HepG2 (cell line): Measurements from ENCODE around the gene TXNIP. TPM values are rescaled to one million over a fixed set of nuclear protein-coding genes. Genes with fewer than 3 reads are reported as not detected.
A peak's percentile ranks its signal among the peaks of the same experiment; 100 is the strongest.

Experiments
- CBX5 ChIP-seq: sonication (generic); formaldehyde crosslinking; IDR thresholded peaks from 2 replicates; pipeline ENCODE4 v1.4.0; 2020; ENCODE audit warnings: missing genetic modification reagents, borderline replicate concordance
- CCAR2 ChIP-seq: fragments of 200-400 bp; formaldehyde crosslinking; optimal IDR thresholded peaks from 2 replicates; pipeline ENCODE3; 2018; ENCODE audit warnings: low read depth, mild to moderate bottlenecking, low read length, moderate library complexity
- FOXA3 ChIP-seq: IDR thresholded peaks from 2 replicates; pipeline ENCODE4 v1.6.1; 2016; ENCODE audit warnings: missing genetic modification reagents, missing compliant biosample characterization
- HCFC1 ChIP-seq: fragments of 150-350 bp; IDR thresholded peaks from 2 replicates; pipeline ENCODE4 v1.6.1; 2014; ENCODE audit warnings: low read depth, low read length
- ISX ChIP-seq: sonication (generic); formaldehyde crosslinking; conservative IDR thresholded peaks from 2 replicates; pipeline ENCODE4 v1.5.0; 2020; ENCODE audit warnings: missing genetic modification reagents
- KAT8 ChIP-seq: IDR thresholded peaks from 2 replicates; pipeline ENCODE4 v1.6.1; 2016; ENCODE audit warnings: missing genetic modification reagents, missing compliant biosample characterization
- KDM5A ChIP-seq: fragments of 200-600 bp; sonication (generic); IDR thresholded peaks from 2 replicates; pipeline ENCODE4 v1.7.0; 2018; ENCODE audit warnings: antibody characterized with exemption, mild to moderate bottlenecking, low read length, borderline replicate concordance
- KMT2A ChIP-seq: sonication (generic); formaldehyde crosslinking; IDR thresholded peaks from 2 replicates; pipeline ENCODE4 v1.4.0; 2020; ENCODE audit warnings: missing genetic modification reagents
- MEIS2 ChIP-seq: sonication (generic); formaldehyde crosslinking; IDR thresholded peaks from 2 replicates; pipeline ENCODE4 v1.9.0; 2021; ENCODE audit warnings: mild to moderate bottlenecking, missing genetic modification reagents
- MYC ChIP-seq: sonication (generic); formaldehyde crosslinking; IDR thresholded peaks from 2 replicates; pipeline ENCODE4 v1.9.0; 2021; ENCODE audit warnings: missing genetic modification reagents, borderline replicate concordance
- NCOA2 ChIP-seq: sonication (generic); formaldehyde crosslinking; IDR thresholded peaks from 2 replicates; pipeline ENCODE4 v1.8.0; 2022; ENCODE audit warnings: inconsistent platforms
- NFIC ChIP-seq: IDR thresholded peaks from 2 replicates; pipeline ENCODE4 v1.6.1; 2012; ENCODE audit warnings: mild to moderate bottlenecking, low read length, inconsistent platforms
- NR2F6 ChIP-seq, 2 experiments: IDR thresholded peaks; 2 replicates each; pipeline ENCODE4 v1.6.1; 2016; ENCODE audit warnings: antibody characterized with exemption in 1 of 2, mild to moderate bottlenecking in 1 of 2
- PITX1 ChIP-seq: sonication (generic); formaldehyde crosslinking; IDR thresholded peaks from 2 replicates; pipeline ENCODE4 v1.5.1; 2020; ENCODE audit warnings: mild to moderate bottlenecking, missing genetic modification reagents
- SSRP1 ChIP-seq: IDR thresholded peaks from 2 replicates; pipeline ENCODE4 v1.6.1; 2016; ENCODE audit warnings: control low read depth
- TGIF2 ChIP-seq: IDR thresholded peaks from 2 replicates; pipeline ENCODE4 v1.6.1; 2016; ENCODE audit warnings: control low read depth, missing compliant biosample characterization
- ZMYM2 ChIP-seq: sonication (generic); formaldehyde crosslinking; IDR thresholded peaks from 2 replicates; pipeline ENCODE4 v1.8.0; 2022; ENCODE audit warnings: mild to moderate bottlenecking, missing genetic modification reagents
- ZNF234 ChIP-seq: sonication (generic); formaldehyde crosslinking; conservative IDR thresholded peaks from 2 replicates; pipeline ENCODE4 v1.5.1; 2020; ENCODE audit warnings: mild to moderate bottlenecking, missing genetic modification reagents
- ZNF3 ChIP-seq: IDR thresholded peaks from 2 replicates; pipeline ENCODE4 v1.7.0; 2017; ENCODE audit warnings: inconsistent platforms
- ZNF446 ChIP-seq: sonication (generic); formaldehyde crosslinking; IDR thresholded peaks from 2 replicates; pipeline ENCODE4 v1.5.0; 2020; ENCODE audit warnings: mild to moderate bottlenecking, missing genetic modification reagents
- ZNF589 ChIP-seq: sonication (generic); formaldehyde crosslinking; conservative IDR thresholded peaks from 2 replicates; pipeline ENCODE4 v1.8.0; 2022; ENCODE audit warnings: mild to moderate bottlenecking, moderate library complexity, missing genetic modification reagents
- ZNF703 ChIP-seq: sonication (generic); formaldehyde crosslinking; IDR thresholded peaks from 2 replicates; pipeline ENCODE4 v1.5.1; 2020; ENCODE audit warnings: missing genetic modification reagents, mild to moderate bottlenecking, moderate library complexity, borderline replicate concordance
- ZNF781 ChIP-seq: sonication (generic); formaldehyde crosslinking; IDR thresholded peaks from 2 replicates; pipeline ENCODE4 v1.5.1; 2020; ENCODE audit warnings: borderline replicate concordance, mild to moderate bottlenecking, missing genetic modification reagents; ENCODE audit errors: not compliant biosample characterization
- polyA plus RNA-seq, 8 experiments: library from polyadenylated mRNA; depleted of rRNA in 3 of 8; stranded (reverse) in 7 of 8; unstranded in 1 of 8; fragments of >200 nt; fragmentation: Illumina TruSeq in 4 of 8; extraction: Trizol in 4 of 8; gene quantifications; 2 replicates each; pipeline versions ENCODE4 v1.2.1 to v1.2.3, GENCODE V29; 2011 to 2016; ENCODE audit warnings: low read depth in 4 of 8, missing spikeins in 1 of 8, mixed read lengths in 1 of 8; ENCODE audit not compliant: insufficient read depth in 1 of 8
- total RNA-seq, 5 experiments: library from RNA; depleted of rRNA; stranded (reverse); fragments of >200 nt; fragmentation: Illumina TruSeq; extraction: Trizol; gene quantifications; 2 replicates each; pipeline ENCODE4 v1.2.3, GENCODE V29; 2016; ENCODE audit warnings: low read depth in 1 of 5
- TF ChIP-seq, protein P1 (sequence below): sonication (generic); formaldehyde crosslinking; IDR thresholded peaks from 2 replicates; pipeline ENCODE4 v1.5.0; 2020; ENCODE audit warnings: mild to moderate bottlenecking, missing genetic modification reagents
- TF ChIP-seq, protein P2 (sequence below): sonication (generic); formaldehyde crosslinking; IDR thresholded peaks from 2 replicates; pipeline ENCODE4 v1.5.0; 2020; ENCODE audit warnings: missing genetic modification reagents, mild to moderate bottlenecking, borderline replicate concordance
- TF ChIP-seq, protein P3 (sequence below): sonication (generic); formaldehyde crosslinking; IDR thresholded peaks from 2 replicates; pipeline ENCODE4 v1.4.0; 2020; ENCODE audit warnings: mild to moderate bottlenecking, missing genetic modification reagents

TXNIP gene
- total and polyA plus RNA-seq, 2 of the 13 experiments (the other 11 are each of a cell fraction or from before 2014, with no cell fraction given) = 24.4 to 237 TPM

DNA sequence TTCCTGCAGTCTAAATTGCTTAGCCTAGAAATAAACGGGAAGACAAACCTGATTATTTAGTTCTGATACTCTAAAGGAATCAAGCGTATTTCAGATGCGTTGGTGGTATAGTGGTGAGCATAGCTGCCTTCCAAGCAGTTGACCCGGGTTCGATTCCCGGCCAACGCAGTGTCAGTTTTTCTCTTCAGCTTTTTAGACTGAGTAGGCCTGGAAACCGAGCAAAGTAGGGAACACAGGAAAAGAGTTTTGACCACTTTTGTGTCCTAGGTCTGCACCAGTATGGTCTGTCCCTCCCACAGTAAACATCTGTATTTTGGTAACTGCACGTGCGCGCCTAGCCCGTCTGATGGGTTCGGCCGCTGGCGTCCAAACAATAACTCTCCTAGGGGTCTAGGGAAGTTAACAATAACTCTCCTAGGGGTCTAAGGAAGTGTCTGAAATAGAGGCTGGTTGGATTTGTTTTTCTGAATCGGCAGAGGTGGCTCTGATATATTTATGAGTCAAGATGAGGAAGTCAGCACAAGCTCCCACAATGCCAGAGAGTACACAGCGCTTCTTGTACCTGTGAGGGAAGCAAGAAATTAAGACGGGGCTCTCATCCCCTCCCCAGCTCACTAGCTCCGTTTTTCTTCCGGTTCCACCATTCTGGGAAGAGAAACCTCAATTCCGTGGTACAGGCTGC is 40.7 kb upstream of the TXNIP start (continued):
- TF ChIP-seq, protein P1, sequence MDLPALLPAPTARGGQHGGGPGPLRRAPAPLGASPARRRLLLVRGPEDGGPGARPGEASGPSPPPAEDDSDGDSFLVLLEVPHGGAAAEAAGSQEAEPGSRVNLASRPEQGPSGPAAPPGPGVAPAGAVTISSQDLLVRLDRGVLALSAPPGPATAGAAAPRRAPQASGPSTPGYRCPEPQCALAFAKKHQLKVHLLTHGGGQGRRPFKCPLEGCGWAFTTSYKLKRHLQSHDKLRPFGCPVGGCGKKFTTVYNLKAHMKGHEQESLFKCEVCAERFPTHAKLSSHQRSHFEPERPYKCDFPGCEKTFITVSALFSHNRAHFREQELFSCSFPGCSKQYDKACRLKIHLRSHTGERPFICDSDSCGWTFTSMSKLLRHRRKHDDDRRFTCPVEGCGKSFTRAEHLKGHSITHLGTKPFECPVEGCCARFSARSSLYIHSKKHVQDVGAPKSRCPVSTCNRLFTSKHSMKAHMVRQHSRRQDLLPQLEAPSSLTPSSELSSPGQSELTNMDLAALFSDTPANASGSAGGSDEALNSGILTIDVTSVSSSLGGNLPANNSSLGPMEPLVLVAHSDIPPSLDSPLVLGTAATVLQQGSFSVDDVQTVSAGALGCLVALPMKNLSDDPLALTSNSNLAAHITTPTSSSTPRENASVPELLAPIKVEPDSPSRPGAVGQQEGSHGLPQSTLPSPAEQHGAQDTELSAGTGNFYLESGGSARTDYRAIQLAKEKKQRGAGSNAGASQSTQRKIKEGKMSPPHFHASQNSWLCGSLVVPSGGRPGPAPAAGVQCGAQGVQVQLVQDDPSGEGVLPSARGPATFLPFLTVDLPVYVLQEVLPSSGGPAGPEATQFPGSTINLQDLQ (CRISPR knock-in tag) = 0 out of 2 replicates have a peak, but pooled peaks have one; percentile 22
- TF ChIP-seq CCAR2 (no peak), ZNF234 (CRISPR knock-in tag) (no peak), KAT8 (CRISPR knock-in tag) (peak; percentile 64), HCFC1 (no peak), PITX1 (CRISPR knock-in tag) (peak; percentile 61; the same call in 1 of the 2 replicates), ISX (CRISPR knock-in tag) (no peak), TGIF2 (CRISPR knock-in tag) (peak; percentile 45; the same call in 1 of the 2 replicates), MEIS2 (no peak), ZNF3 (no peak), KMT2A (CRISPR knock-in tag) (0 out of 2 replicates have a peak, but pooled peaks have one; percentile 0), NFIC (peak; percentile 67; the same call in 1 of the 2 replicates), ZNF703 (CRISPR knock-in tag) (no peak), ZNF589 (CRISPR knock-in tag) (no peak), ZMYM2 (CRISPR knock-in tag) (no peak), NR2F6 (IDR thresholded peaks at IDR 0.05) (peak; percentile 25; the same call in 1 of the 2 replicates), NR2F6 (CRISPR knock-in tag; IDR thresholded peaks at IDR 0.05) (no peak; the same call in 1 of the 2 replicates), CBX5 (CRISPR knock-in tag) (peak; percentile 56; the same call in 1 of the 2 replicates), ZNF781 (CRISPR knock-in tag) (peak; percentile 65), SSRP1 (CRISPR knock-in tag) (peak; percentile 70; the same call in 1 of the 2 replicates), ZNF446 (CRISPR knock-in tag) (0 out of 2 replicates have a peak, but pooled peaks have one; percentile 2), KDM5A (peak; percentile 58; the same call in 1 of the 2 replicates), MYC (CRISPR knock-in tag) (0 out of 2 replicates have a peak, but pooled peaks have one; percentile 5), NCOA2 (CRISPR knock-in tag) (peak; percentile 63), FOXA3 (CRISPR knock-in tag) (peak; percentile 54; the same call in 1 of the 2 replicates)
- TF ChIP-seq, protein P2, sequence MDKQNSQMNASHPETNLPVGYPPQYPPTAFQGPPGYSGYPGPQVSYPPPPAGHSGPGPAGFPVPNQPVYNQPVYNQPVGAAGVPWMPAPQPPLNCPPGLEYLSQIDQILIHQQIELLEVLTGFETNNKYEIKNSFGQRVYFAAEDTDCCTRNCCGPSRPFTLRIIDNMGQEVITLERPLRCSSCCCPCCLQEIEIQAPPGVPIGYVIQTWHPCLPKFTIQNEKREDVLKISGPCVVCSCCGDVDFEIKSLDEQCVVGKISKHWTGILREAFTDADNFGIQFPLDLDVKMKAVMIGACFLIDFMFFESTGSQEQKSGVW (CRISPR knock-in tag) = peak; percentile 19; the same call in 1 of the 2 replicates
- TF ChIP-seq, protein P3, sequence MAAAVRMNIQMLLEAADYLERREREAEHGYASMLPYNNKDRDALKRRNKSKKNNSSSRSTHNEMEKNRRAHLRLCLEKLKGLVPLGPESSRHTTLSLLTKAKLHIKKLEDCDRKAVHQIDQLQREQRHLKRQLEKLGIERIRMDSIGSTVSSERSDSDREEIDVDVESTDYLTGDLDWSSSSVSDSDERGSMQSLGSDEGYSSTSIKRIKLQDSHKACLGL (CRISPR knock-in tag) = peak; percentile 19; the same call in 1 of the 2 replicates
